ENCODE measurements around the gene RALGPS1.

GRCh38 chr9:127027694-127028093 is 113.1 kb downstream of the RALGPS1 start:
- TF ChIP-seq GATA2 (IDR thresholded peaks at IDR 0.05; ENCODE audit: low read depth, low read length) (no peak), GATA3 (IDR thresholded peaks at IDR 0.05; ENCODE audit: low read depth, low read length) (no peak)

All from SH-SY5Y (cell line).